Activated CD8-positive, alpha-beta memory T cell treated with anti-CD3 and anti-CD28 coated beads for 24 hours (primary cell): ENCODE measurements around the gene ACAP3.
A peak's percentile ranks its signal among the peaks of the same experiment; 100 is the strongest.

Experiments
- DNase-seq: peaks from one replicate; pipeline ENCODE4 v3.0.0-alpha.2; 2020

The ACAP3 gene

DNA sequence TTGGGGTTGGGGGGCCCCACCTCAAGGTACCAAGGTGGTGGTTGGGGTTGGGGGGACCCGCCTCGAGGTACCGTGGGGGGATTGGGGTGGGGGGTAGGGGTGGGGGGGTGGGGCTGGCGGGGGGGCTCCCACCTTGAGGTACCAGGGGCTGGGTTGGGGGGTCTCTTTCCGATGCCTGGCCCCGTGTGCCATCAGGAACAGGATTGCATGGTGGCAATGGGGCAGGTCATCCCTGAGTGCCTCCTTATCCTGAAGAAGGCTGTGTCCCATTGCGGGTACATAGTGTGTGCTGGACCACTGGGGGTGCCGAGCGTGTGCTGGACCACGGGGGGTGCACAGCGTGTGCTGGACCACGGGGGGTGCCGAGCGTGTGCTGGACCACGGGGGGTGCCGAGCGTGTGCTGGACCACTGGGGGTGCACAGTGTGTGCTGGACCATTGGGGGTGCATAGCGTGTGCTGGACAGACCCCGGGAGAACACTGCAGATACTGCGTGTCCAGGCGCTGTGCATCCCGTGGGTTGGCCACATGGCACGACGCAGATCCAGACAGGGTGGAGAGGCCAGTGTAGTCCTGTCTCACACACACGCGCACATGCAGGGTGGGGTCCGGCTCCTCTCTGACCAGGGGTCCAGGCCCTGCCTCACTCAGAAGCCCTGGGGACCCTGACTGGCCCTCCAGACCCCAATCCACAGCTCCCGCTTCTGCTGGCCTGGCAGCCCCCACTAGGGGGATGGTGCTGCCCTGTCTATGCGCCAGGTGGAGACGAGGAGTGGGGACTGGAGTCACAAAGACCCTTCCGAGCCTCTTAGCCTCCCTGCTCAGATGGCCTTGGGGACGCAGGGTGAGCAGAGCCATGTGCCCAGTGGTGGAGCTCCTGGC lies 23.3 kb downstream of the ACAP3 start:
- no peak for DNase-seq

DNA sequence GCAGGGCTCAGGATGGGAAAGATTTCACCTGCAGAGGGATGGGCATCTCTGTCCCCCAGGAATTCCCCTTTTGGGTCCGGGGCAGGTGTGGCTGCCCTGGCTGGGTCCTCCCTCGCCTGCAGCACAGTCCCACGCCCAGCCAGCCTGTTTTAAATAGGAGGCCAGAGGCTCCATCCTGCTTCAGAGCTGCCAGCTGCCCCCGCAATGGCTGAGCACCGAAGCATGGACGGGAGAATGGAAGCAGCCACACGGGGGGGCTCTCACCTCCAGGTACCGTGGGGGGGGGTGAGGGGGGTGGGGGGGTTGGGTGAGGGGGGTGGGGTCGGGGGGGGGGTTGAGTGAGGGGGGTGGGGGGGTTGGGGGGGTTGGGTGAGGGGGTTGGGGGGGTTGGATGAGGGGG lies 23.9 kb downstream of the ACAP3 start:
- DNase-seq: no peak

- no peak for DNase-seq
These were observed 24.7 kb downstream of the ACAP3 start for GRCh38 chr1:1282998-1283397.

DNA sequence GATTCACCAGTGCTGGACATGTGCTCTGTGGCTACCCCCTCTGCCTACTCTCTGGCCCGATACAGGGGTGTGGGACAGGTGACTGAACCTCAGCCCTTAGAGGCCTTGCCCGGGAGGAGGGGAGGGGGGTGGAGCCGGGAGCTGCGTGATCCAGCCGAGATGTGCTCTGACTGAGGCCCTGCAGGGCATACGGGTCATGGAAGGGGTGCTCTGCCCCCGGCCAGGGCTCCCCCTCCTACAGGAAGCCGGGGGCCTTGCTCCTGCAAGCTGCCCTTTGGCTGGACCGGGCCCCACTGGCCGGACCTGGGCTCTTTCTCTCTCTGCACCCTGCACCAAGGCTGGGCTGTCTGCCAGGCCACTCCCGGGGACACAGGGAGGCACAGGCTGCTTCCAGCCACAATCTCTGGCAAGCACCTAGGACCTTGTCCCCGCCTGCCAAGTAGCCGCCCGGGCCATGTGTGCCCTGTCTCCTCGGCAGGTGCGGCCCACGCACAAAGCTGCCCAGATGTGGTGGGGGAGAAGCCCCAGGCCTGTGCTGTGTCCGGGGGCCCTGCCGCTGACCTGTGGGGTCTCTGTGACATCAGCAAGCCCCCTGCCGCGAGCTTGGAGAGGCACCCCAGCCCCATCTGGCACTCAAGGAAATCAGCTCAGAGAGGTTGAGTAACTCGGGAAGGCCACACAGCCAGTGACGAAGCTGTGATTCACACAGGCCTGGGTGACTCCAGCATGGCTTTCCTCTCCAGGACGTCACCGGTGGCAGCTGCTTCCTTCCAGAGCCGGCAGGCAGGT lies 26.0 kb downstream of the ACAP3 start:
- no peak for DNase-seq

DNA sequence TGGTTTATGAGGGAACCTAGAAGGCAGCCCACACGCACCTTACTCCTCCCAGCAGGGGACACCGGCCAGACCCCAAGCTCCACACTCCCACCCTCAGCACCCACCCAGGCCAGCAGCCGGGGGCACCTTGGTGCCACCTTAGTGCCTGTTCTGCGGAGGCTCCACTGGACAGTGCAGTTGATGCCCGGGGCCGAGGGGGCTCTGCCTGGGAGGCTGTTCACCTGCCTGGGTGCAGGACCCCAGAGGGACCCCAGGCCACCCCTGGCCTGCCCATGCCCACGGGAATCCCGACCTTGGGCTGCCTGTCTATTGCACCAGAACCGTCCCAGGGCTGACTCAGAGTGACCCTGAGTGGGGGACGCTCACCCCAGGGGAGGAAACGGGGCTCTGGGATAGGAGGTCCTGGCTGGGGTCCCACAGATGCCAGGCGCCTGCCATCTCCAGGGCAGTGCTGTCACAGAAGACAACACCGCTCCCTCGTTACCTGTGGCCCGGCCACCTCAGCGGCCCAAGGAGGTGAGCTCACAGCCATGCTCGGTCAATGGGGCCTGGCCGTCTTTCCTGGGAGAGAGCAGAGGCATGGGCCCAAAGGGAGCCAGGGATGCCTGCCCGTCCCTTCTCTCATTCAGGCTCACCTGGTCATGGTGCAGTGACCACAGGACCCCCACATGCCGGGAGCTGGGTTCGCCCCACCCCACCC lies 26.8 kb downstream of the ACAP3 start:
- DNase-seq: no peak

DNA sequence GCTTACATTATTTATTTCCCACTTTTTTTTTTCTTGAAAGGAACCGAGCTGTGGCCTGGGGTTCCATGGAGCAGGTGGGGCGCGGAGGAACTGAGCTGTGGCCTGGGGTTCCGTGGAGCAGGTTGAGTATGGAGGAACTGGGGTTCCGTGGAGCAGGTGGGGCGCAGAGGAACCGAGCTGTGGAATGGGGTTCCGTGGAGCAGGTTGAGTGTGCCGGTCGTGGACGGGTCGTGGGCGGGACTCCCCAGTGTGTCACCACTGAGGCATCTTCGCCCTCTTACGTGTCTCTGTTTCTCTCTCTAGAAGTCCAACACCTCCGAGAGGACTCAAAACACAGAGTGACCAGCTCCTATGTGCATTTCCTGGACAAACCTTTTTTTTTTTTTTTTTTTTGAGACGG lies 28.7 kb downstream of the ACAP3 start:
- no peak for DNase-seq

GRCh38 chr1:1278620-1279019 lies 29.1 kb downstream of the ACAP3 start:
- no peak for DNase-seq

DNA sequence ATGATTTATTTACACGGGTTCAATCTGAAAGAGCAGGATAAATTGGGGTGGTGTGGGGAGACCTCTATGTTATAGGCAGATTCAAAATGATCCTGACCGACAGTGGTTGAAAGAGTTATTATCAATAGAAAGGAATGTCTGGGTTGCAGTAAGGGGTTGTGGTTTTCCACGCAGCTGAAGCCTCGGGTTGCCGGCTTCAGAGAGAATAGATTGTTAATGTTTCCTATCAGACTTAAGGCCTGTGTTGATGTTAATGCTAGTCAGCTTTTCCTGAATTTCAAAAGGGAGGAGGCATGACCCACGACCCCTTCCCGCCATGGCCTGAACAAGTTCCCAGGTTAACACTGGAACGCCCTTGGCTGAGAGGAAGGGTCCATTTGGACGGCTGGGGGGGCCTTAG lies 31.9 kb downstream of the ACAP3 start:
- DNase-seq: no peak

- DNase-seq: no peak
These were observed 32.7 kb downstream of the ACAP3 start for GRCh38 chr1:1274931-1275431.

DNA sequence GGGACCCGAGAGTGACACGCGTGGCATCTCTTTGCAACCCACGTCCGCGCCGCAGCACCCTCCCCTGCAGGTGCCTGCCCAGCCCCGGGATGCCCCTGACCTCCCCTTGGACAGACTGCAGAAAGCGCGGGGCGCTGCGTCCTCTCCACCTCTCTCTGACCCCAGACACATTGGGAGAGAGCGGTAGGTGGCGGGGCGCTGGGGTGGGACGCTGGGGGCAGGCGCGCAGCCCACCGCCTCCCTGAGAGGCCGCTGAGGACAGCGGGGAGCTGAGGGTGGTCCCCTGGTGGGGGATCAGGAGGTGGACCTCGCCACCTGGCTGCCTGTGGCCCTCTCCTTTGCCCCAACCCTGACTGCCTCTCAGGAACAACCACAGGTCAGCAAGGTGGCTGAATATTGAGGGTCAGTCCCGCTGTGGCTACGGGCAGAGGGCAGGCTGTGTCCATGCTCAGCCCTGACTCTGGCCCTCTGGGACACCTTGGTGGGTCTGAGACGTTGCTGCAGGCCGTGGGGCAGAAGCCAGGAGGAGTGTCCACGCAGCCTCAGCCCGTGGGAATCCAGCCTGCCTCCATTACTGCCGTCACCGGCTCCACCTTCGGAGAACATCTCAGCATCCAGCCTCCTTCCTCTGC lies 33.3 kb downstream of the ACAP3 start:
- no peak for DNase-seq

DNA sequence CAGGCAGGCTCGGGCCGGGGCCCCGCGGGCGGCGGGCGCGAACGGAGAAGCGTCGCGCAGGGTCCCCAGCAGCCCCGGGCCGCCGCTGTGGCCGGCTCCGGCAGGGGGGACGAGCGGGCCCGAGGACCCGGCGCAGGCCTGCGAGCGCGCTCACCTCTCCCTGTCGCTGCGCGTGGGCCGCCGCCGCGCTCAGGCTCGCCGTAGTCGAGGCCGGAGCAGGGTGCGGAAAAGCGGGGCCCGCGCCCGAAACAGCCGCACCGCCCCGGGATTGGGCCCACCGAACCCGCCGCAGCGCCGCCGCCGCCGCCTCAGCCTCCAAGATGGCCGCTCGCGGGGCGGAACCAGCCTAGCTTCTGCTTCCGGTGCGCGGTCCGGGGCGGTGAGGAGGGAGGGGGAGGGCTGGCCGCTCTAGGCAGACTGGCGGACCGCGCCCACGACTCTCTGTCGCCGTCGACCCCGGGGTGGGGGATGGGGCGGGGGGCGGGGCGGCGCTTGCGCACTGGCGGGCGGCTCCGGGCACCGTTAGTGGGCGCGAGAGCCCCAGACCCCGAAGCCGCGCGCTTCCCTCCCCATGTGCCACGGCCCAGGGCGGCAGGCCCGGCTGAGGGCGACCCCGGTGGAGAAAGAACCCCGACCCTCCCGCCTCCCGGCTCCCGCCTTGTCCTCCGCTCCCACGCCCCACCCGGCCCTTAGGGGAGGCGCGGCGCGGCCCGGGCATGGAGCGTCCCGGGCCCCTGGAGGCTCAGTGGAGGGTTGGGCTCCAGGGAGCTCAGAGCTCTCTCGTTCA lies 34.0 kb downstream of the ACAP3 start, which contains the start of gene UBE2J2:
UBE2J2 (minus strand) TSS at position 343 of the 787 bp plus-strand sequence. CDS start 5,862 bp downstream, outside the sequence.
- peak; percentile 96 for DNase-seq

- no peak for DNase-seq
These were observed 34.6 kb downstream of the ACAP3 start for GRCh38 chr1:1273209-1273511.

GRCh38 chr1:1272341-1273208 lies 35.2 kb downstream of the ACAP3 start:
- DNase-seq: no peak

- DNase-seq: no peak
These were observed 36.9 kb downstream of the ACAP3 start for GRCh38 chr1:1270813-1271212.

DNA sequence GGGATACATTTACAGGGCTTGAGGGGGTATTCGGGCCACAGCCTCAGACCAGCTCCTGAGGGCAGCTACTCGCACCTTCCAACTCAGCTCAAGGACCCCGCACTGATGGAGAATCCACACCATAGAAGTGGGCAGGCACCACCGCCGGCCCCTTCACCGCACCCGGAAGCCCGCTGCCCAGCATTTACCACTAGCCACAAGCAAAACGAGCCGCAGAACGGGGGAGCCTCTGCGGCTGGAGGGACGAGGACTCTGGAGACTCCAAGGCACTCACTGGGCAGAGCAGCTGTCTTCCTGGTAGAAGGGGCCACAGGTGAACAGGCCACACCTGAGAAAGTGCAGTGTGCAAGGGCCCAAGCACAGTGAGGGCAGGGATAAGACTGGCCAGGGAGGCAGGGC lies 39.4 kb downstream of the ACAP3 start:
- DNase-seq: no peak

GRCh38 chr1:1267488-1268283 lies 40.0 kb downstream of the ACAP3 start:
- no peak for DNase-seq

GRCh38 chr1:1264868-1265272 lies 42.9 kb downstream of the ACAP3 start:
- no peak for DNase-seq

GRCh38 chr1:1264026-1264425 lies 43.7 kb downstream of the ACAP3 start:
- no peak for DNase-seq

- no peak for DNase-seq
These were observed 45.0 kb downstream of the ACAP3 start for GRCh38 chr1:1262758-1263157.

DNA sequence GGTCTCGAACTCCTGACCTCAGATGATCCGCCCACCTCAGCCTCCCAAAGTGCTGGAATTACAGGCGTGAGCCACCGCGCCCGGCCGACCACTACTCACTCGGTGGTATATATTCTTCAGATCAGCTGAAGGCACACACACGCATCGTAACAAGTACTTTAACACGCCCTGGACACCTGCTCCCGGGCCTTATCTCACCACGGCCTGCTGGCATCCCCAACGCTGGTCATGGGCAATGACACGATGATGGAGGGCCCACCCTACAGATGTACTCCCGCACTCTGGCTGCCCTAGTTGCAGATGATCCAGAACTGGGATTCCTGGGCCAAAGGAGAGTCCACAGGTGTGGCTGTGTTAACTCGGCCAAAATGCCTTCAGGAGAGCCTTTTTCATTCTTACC lies 45.7 kb downstream of the ACAP3 start:
- DNase-seq: no peak
